K562 (cell line): ENCODE results near the gene BCL7C. TPM values are rescaled to one million over a fixed set of nuclear protein-coding genes. Genes with fewer than 3 reads are reported as not detected.
A peak's percentile ranks its signal among the peaks of the same experiment; 100 is the strongest.

Source experiments
- ATF7 ChIP-seq: fragments of 450-650 bp; IDR thresholded peaks from 2 replicates; pipeline ENCODE4 v1.7.1; 2014; ENCODE audit warnings: mild to moderate bottlenecking, moderate library complexity
- BRF1 ChIP-seq: IDR thresholded peaks from 3 replicates; pipeline ENCODE4 v1.6.1; 2011; ENCODE audit warnings: borderline replicate concordance, mild to moderate bottlenecking; ENCODE audit not compliant: insufficient read length; ENCODE audit errors: extremely low read depth
- DNMT1 ChIP-seq: fragments of 450-650 bp; IDR thresholded peaks from 2 replicates; pipeline ENCODE4 v1.6.1; 2016; ENCODE audit warnings: antibody characterized with exemption, mild to moderate bottlenecking
- EGR1 ChIP-seq: fragments of 450-650 bp; conservative IDR thresholded peaks from 2 replicates; pipeline ENCODE4 v1.6.1; 2017; ENCODE audit warnings: mild to moderate bottlenecking
- FOXO4 ChIP-seq: fragments of 450-650 bp; formaldehyde crosslinking; IDR thresholded peaks from 2 replicates; pipeline ENCODE4 v1.4.0; 2020; ENCODE audit warnings: mild to moderate bottlenecking, moderate library complexity
- HNRNPL ChIP-seq: fragments of 200-400 bp; formaldehyde crosslinking; IDR thresholded peaks from 2 replicates; pipeline ENCODE4 v1.6.1; 2017; ENCODE audit warnings: low read depth, mild to moderate bottlenecking, low read length
- IRF2 ChIP-seq: sonication (generic); formaldehyde crosslinking; IDR thresholded peaks from 2 replicates; pipeline ENCODE4 v1.8.1; 2022; ENCODE audit warnings: mild to moderate bottlenecking, missing genetic modification reagents
- NCOA6 ChIP-seq: fragments of 450-650 bp; IDR thresholded peaks from 2 replicates; pipeline ENCODE4 v1.6.1; 2017; ENCODE audit warnings: mild to moderate bottlenecking
- NFIX ChIP-seq: fragments of 250-450 bp; sonication (Bioruptor Pico); IDR thresholded peaks from 2 replicates; pipeline ENCODE4 v1.4.0; 2020; ENCODE audit warnings: low read depth, mild to moderate bottlenecking, moderate library complexity
- NONO ChIP-seq, 2 experiments: fragments of 200-400 bp in 1 of 2; fragments of 450-650 bp in 1 of 2; formaldehyde crosslinking in 1 of 2; IDR thresholded peaks; 2 replicates each; pipeline ENCODE4 v1.6.1; 2017; ENCODE audit warnings: low read depth in 2 of 2, mild to moderate bottlenecking in 2 of 2, moderate library complexity in 2 of 2, low read length in 1 of 2
- PHF8 ChIP-seq: fragments of 200-600 bp; sonication (generic); IDR thresholded peaks from 2 replicates; pipeline ENCODE4 v1.6.1; 2012; ENCODE audit warnings: mixed run types, mild to moderate bottlenecking, inconsistent platforms, low read length, moderate library complexity, borderline replicate concordance
- POLR2AphosphoS5 ChIP-seq: IDR thresholded peaks from 2 replicates; pipeline ENCODE4 v1.6.1; 2011; ENCODE audit warnings: mild to moderate bottlenecking, low read depth, low read length, moderate library complexity; ENCODE audit not compliant: control insufficient read depth, insufficient read depth
- RAD21 ChIP-seq, 2 experiments: fragments of 250-450 bp in 1 of 2; fragments of 450-650 bp in 1 of 2; sonication (Bioruptor Pico) in 1 of 2; formaldehyde crosslinking in 1 of 2; IDR thresholded peaks in 1 of 2; conservative IDR thresholded peaks in 1 of 2; 2 replicates each; pipeline versions ENCODE4 v1.4.0 to v1.8.0; 2020 to 2022; ENCODE audit warnings: mild to moderate bottlenecking in 2 of 2, moderate library complexity in 1 of 2
- RBBP5 ChIP-seq: fragments of 200-600 bp; sonication (generic); IDR thresholded peaks from 2 replicates; pipeline ENCODE4 v1.6.1; 2012; ENCODE audit warnings: borderline replicate concordance, mild to moderate bottlenecking, low read length, control low read depth, inconsistent platforms; ENCODE audit not compliant: insufficient read depth, poor library complexity, severe bottlenecking
- RCOR1 ChIP-seq, 2 experiments: IDR thresholded peaks; 2 replicates each; pipeline ENCODE4 v1.6.1; 2012; ENCODE audit warnings: low read depth in 2 of 2, low read length in 2 of 2, borderline replicate concordance in 1 of 2, improper control_type of control experiment in 1 of 2
- RNF2 ChIP-seq: sonication (generic); IDR thresholded peaks from 2 replicates; pipeline ENCODE4 v1.6.1; 2016
- SFPQ ChIP-seq: fragments of 200-400 bp; formaldehyde crosslinking; IDR thresholded peaks from 2 replicates; pipeline ENCODE4 v1.6.1; 2017; ENCODE audit warnings: mild to moderate bottlenecking, low read depth, low read length, moderate library complexity
- TOE1 ChIP-seq, 2 experiments: fragments of 450-650 bp in 1 of 2; sonication (generic) in 1 of 2; formaldehyde crosslinking in 1 of 2; IDR thresholded peaks; 2 replicates each; pipeline versions ENCODE4 v1.7.1 to v1.8.0; 2016 to 2022; ENCODE audit warnings: borderline replicate concordance in 2 of 2, mild to moderate bottlenecking in 2 of 2, antibody characterized with exemption in 1 of 2, inconsistent platforms in 1 of 2, low read depth in 1 of 2, missing genetic modification reagents in 1 of 2, moderate library complexity in 1 of 2
- ZNF699 ChIP-seq: fragments of 250-450 bp; sonication (Bioruptor Pico); IDR thresholded peaks from 2 replicates; pipeline ENCODE4 v1.8.0; 2021; ENCODE audit warnings: mild to moderate bottlenecking, moderate library complexity; ENCODE audit not compliant: insufficient replicate concordance
- polyA plus RNA-seq, 8 experiments: library from polyadenylated mRNA; depleted of rRNA in 4 of 8; stranded (reverse) in 5 of 8; unstranded in 3 of 8; fragments of >200 nt; fragmentation: Nextera tagmentation in 2 of 8; fragmentation: Illumina TruSeq in 1 of 8; extraction: Ambion mirVana in 2 of 8; extraction: Trizol in 1 of 8; gene quantifications; 2 replicates each; pipeline versions ENCODE4 v1.2.1 to v1.2.3, GENCODE V29; 2011 to 2014; ENCODE audit warnings: inconsistent platforms in 1 of 8, missing spikeins in 1 of 8
- total RNA-seq, 7 experiments: library from RNA; depleted of rRNA in 6 of 7; stranded (reverse); fragments of >200 nt in 6 of 7; fragmentation: Illumina TruSeq in 2 of 7; extraction: Trizol in 2 of 7; gene quantifications; 2 replicates each; pipeline versions ENCODE4 v1.2.1 to v1.2.3, GENCODE V29; 2011 to 2021; ENCODE audit warnings: low replicate concordance in 1 of 7
- TF ChIP-seq, protein P1 (sequence below): IDR thresholded peaks from 3 replicates; pipeline ENCODE4 v1.6.1; 2011; ENCODE audit warnings: borderline replicate concordance, mild to moderate bottlenecking; ENCODE audit not compliant: insufficient read length, insufficient read depth

BCL7C gene
- total and polyA plus RNA-seq, 9 of the 15 experiments (the other 6 are each of a cell fraction or from before 2014, with no cell fraction given) = 1.7 to 85.8 (median 19.6) TPM

DNA sequence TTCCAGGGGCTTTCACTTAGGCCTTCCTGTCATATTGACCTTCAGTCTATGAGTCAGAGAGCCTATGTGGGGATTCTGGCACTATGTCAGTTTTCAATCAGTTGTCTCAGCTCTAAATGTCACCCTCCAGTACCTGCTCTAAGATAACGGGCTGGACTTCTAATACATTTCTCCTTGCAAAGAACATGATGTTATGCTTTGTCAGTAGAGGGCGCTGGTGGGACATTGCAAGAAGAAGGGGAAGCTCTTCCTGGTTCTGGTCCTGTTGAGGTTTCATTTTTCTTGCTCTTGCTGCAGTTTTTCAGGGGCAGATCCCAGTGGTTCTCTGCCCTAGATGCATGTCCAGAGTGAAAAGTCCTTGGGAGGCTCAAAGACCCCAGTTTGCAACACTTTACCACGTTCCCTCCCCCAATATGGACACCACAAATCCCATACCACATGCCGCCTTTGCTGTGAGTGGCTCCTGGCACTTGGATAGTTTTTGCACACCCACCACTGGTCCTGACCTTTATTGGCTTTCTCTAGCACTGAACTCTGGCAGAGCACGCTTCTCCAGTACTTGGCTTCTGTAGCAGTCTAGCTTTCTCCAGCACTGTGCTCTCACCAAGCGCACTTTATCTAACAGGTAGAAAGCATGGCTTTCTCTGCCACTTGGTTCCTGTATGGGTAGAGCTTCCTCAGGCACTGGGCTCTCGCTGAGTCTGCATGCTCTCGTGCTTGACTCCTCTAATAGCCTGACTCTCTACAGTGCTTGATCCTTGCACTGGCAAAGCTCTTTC lies 49.0 kb downstream of the BCL7C start (continued):
- TF ChIP-seq RAD21 (CRISPR knock-in tag; conservative IDR thresholded peaks at IDR 0.05 in 1 of 2, IDR thresholded peaks at IDR 0.05 in 1 of 2) = peak; percentile 94 to 96
- TF ChIP-seq EGR1 = no peak
- no peak for TF ChIP-seq NONO (IDR thresholded peaks at IDR 0.05; ENCODE audit: low read depth in 2 of 2, low read length in 1 of 2)
- peak; percentile 58 for TF ChIP-seq ATF7
- peak in 1 of 2 experiments; percentile 64; a peak in 1 of 4 replicates for TF ChIP-seq RCOR1 (IDR thresholded peaks at IDR 0.05; ENCODE audit: borderline replicate concordance in 1 of 2, low read depth in 2 of 2, low read length in 2 of 2)
- TF ChIP-seq DNMT1 = no peak
- TF ChIP-seq, protein P1, sequence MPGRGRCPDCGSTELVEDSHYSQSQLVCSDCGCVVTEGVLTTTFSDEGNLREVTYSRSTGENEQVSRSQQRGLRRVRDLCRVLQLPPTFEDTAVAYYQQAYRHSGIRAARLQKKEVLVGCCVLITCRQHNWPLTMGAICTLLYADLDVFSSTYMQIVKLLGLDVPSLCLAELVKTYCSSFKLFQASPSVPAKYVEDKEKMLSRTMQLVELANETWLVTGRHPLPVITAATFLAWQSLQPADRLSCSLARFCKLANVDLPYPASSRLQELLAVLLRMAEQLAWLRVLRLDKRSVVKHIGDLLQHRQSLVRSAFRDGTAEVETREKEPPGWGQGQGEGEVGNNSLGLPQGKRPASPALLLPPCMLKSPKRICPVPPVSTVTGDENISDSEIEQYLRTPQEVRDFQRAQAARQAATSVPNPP = no peak
- 0 out of 2 replicates have a peak, but pooled peaks have one; percentile 15 for TF ChIP-seq POLR2AphosphoS5
- TF ChIP-seq HNRNPL = no peak
- TF ChIP-seq NFIX (CRISPR knock-in tag) = no peak
- peak; percentile 23; the same call in 1 of the 2 replicates for TF ChIP-seq RNF2
- TF ChIP-seq BRF1 = no peak
- TF ChIP-seq ZNF699 = no peak
- no peak for TF ChIP-seq SFPQ
- TF ChIP-seq FOXO4 (CRISPR knock-in tag) = no peak
- TF ChIP-seq IRF2 (CRISPR knock-in tag) = no peak
- peak; percentile 10; the same call in 1 of the 2 replicates for TF ChIP-seq PHF8
- TF ChIP-seq NCOA6 = no peak
- no peak for TF ChIP-seq TOE1 (IDR thresholded peaks at IDR 0.05; ENCODE audit: borderline replicate concordance)
- TF ChIP-seq TOE1 (CRISPR knock-in tag; IDR thresholded peaks at IDR 0.05; ENCODE audit: borderline replicate concordance, low read depth) = no peak
- no peak for TF ChIP-seq RBBP5
